CD4-positive, alpha-beta T cell (primary cell): ENCODE data around the gene CRYGN. TPM values are rescaled to one million over a fixed set of nuclear protein-coding genes. Genes with fewer than 3 reads are reported as not detected.

Source experiments
- ATAC-seq: fragments of 200-7000 bp; cut with Tn5 transposase; one replicate; pipeline ENCODE4 v1.10.0; 2022; ENCODE audit warnings: mild to moderate bottlenecking; ENCODE audit not compliant: poor library complexity
- CTCF ChIA-PET: fragments of 350-600 bp; sonication (Branson Sonifier 250); formaldehyde crosslinking; loops from one replicate; lab custom pipeline; 2021; ENCODE audit warnings: antibody characterized with exemption, inconsistent platforms; lab: Charles Lee
- POLR2A ChIA-PET: fragments of 350-600 bp; sonication (Branson Sonifier 250); formaldehyde crosslinking; loops from one replicate; lab custom pipeline; 2021; ENCODE audit warnings: antibody characterized with exemption, inconsistent platforms; lab: Charles Lee
- DNase-seq, 14 experiments: peaks; one replicate each; pipeline ENCODE4 v3.0.0-alpha.2; 2013 to 2020; ENCODE audit warnings: mixed read lengths in 2 of 14
- H3K27ac ChIP-seq, 2 donors: one replicate each; pipeline versions ENCODE4 v1.5.1 to v1.7.0; 2013; ENCODE audit warnings: low read length in 2 of 2, low read depth in 1 of 2, mild to moderate bottlenecking in 1 of 2
- H3K27me3 ChIP-seq, 2 experiments: 1 replicate in 1 of 2; 2 replicates in 1 of 2; pipeline versions ENCODE4 v1.6.1 to v1.7.0; 2013; ENCODE audit warnings: low read length in 2 of 2, control low read depth in 1 of 2, mild to moderate bottlenecking in 1 of 2, moderate library complexity in 1 of 2; ENCODE audit not compliant: insufficient read depth in 2 of 2, control insufficient read depth in 1 of 2
- H3K36me3 ChIP-seq: one replicate; pipeline ENCODE4 v1.6.1; 2013; ENCODE audit warnings: low read length, control low read depth; ENCODE audit not compliant: insufficient read depth
- H3K4me1 ChIP-seq: one replicate; pipeline ENCODE4 v1.6.1; 2013; ENCODE audit warnings: low read length, control low read depth; ENCODE audit not compliant: insufficient read depth
- H3K4me3 ChIP-seq: one replicate; pipeline ENCODE4 v1.5.1; 2013; ENCODE audit warnings: mild to moderate bottlenecking, low read length, moderate library complexity
- H3K9me3 ChIP-seq, 2 experiments: 1 replicate in 1 of 2; 2 replicates in 1 of 2; pipeline versions ENCODE4 v1.6.1 to v1.7.0; 2013; ENCODE audit warnings: low read length in 2 of 2, mild to moderate bottlenecking in 2 of 2, control low read depth in 1 of 2, moderate library complexity in 1 of 2; ENCODE audit not compliant: control insufficient read depth in 1 of 2, insufficient read depth in 1 of 2
- H3K27ac Mint-ChIP-seq: one replicate; pipeline ENCODE4 v1.8.0; 2020; ENCODE audit warnings: mixed read lengths
- H3K27me3 Mint-ChIP-seq: one replicate; pipeline ENCODE4 v1.8.0; 2021; ENCODE audit warnings: mixed read lengths
- H3K36me3 Mint-ChIP-seq: one replicate; pipeline ENCODE4 v1.8.0; 2021; ENCODE audit warnings: low read depth, mixed read lengths
- H3K4me1 Mint-ChIP-seq: one replicate; pipeline ENCODE4 v1.8.0; 2021; ENCODE audit warnings: low read depth, mixed read lengths
- H3K4me3 Mint-ChIP-seq: one replicate; pipeline ENCODE4 v1.8.0; 2020; ENCODE audit warnings: mild to moderate bottlenecking, mixed read lengths
- H3K9me3 Mint-ChIP-seq: one replicate; pipeline ENCODE4 v1.8.0; 2020; ENCODE audit warnings: mixed read lengths
- CTCF ChIP-seq: fragments of 200-600 bp; IDR thresholded peaks from one replicate; pipeline ENCODE4 v1.8.0; 2022; ENCODE audit warnings: antibody characterized with exemption, mild to moderate bottlenecking
- intact Hi-C, 2 experiments: fragments of 100-400 bp; cut with DNase I in 1 of 2; cut with micrococcal nuclease in 1 of 2; formaldehyde crosslinking; loops; one replicate each; pipeline versions ENCODE4 v1.15.1 to v1.9.0; 2023 to 2025; cut with DNase I, micrococcal nuclease
- total RNA-seq, 174 experiments: library from RNA in 2 of 174; stranded (reverse) in 2 of 174; gene quantifications; one replicate each; pipeline ENCODE4 v1.2.3 and lab custom pipeline; 2021 to 2026

The CRYGN gene
- total RNA-seq, 2 experiments from 2014 or later = 0.14 TPM; not detected in 1

- Mint-ChIP-seq H3K36me3 (no peaks in the 10 kb centered on the region), H3K4me3 (no peak overlapping the region), H3K27me3 (peaks cover 4% of the 10 kb centered on the region), H3K27ac (no peak overlapping the region), H3K4me1 (peaks cover 4% of the 10 kb centered on the region), H3K9me3 (no peaks in the 10 kb centered on the region)
- Histone ChIP-seq H3K4me1 (peaks cover 22% of the 10 kb centered on the region), H3K27ac (no peak overlapping the region), H3K36me3 (no peaks in the 10 kb centered on the region), H3K27me3 (no peaks in the 10 kb centered on the region), H3K4me3 (no peak overlapping the region), H3K9me3 (no peaks in the 10 kb centered on the region)
- CTCF ChIA-PET = no interaction called here
- TF ChIP-seq CTCF = no peak
- intact Hi-C loops = loop anchor here in 1 of 2 experiments (5.0 kb wide), 2 partner anchors 179 to 304 kb away; no protein-coding TSS in a partner anchor
- DNase-seq (no peak), ATAC-seq (no peak)
- POLR2A ChIA-PET = interaction anchor here (1.2 kb wide), 1 partner anchor 23 kb away, joined by 3 read pairs; no protein-coding TSS in a partner anchor
These were observed 12.9 kb upstream of the CRYGN start for GRCh38 chr7:151452680-151453325.

GRCh38 chr7:151451626-151452571 lies 12.0 kb upstream of the CRYGN start:
- no peaks in the 10 kb centered on the region for H3K27me3 ChIP-seq
- H3K27me3 Mint-ChIP-seq = peaks cover 4% of the 10 kb centered on the region
- H3K9me3 Mint-ChIP-seq = no peaks in the 10 kb centered on the region
- H3K36me3 ChIP-seq = no peaks in the 10 kb centered on the region
- H3K27ac ChIP-seq = no peak overlapping the region
- intact Hi-C loops = loop anchor here in 1 of 2 experiments (5.0 kb wide), 2 partner anchors 180 to 305 kb away; no protein-coding TSS in a partner anchor
- no peak for ATAC-seq
- no peak for TF ChIP-seq CTCF
- no peak overlapping the region for H3K4me3 ChIP-seq
- DNase-seq = peak in 1 of 14 experiments; percentile 32
- no peaks in the 10 kb centered on the region for H3K9me3 ChIP-seq
- H3K4me1 ChIP-seq = peaks cover 23% of the 10 kb centered on the region
- peaks cover 4% of the 10 kb centered on the region for H3K4me1 Mint-ChIP-seq
- H3K4me3 Mint-ChIP-seq = no peak overlapping the region
- ChIA-PET POLR2A (no interaction called here), CTCF (no interaction called here)
- H3K36me3 Mint-ChIP-seq = no peaks in the 10 kb centered on the region
- no peak overlapping the region for H3K27ac Mint-ChIP-seq

GRCh38 chr7:151451156-151451555 lies 11.2 kb upstream of the CRYGN start:
- H3K27me3 ChIP-seq = no peaks in the 10 kb centered on the region
- TF ChIP-seq CTCF = no peak
- intact Hi-C loops = loop anchor here in 1 of 2 experiments (5.0 kb wide), 2 partner anchors 181 to 306 kb away; no protein-coding TSS in a partner anchor
- no peak overlapping the region for H3K27ac ChIP-seq
- no peaks in the 10 kb centered on the region for H3K9me3 ChIP-seq
- Mint-ChIP-seq H3K9me3 (no peaks in the 10 kb centered on the region), H3K4me3 (no peak overlapping the region), H3K27ac (no peak overlapping the region), H3K4me1 (peaks cover 10% of the 10 kb centered on the region), H3K36me3 (no peaks in the 10 kb centered on the region), H3K27me3 (peaks cover 4% of the 10 kb centered on the region)
- H3K4me3 ChIP-seq = no peak overlapping the region
- no peaks in the 10 kb centered on the region for H3K36me3 ChIP-seq
- ChIA-PET CTCF (no interaction called here), POLR2A (no interaction called here)
- peaks cover 20% of the 10 kb centered on the region for H3K4me1 ChIP-seq
- DNase-seq (peak in 1 of 14 experiments; percentile 11), ATAC-seq (no peak)
